CD14-positive monocyte (primary cell): Measurements from ENCODE around the gene TUBB6. TPM values are rescaled to one million over a fixed set of nuclear protein-coding genes. Genes with fewer than 3 reads are reported as not detected.
A peak's percentile ranks its signal among the peaks of the same experiment; 100 is the strongest.

Source experiments
- DNase-seq, 3 donors: peaks; one replicate each; pipeline ENCODE4 v3.0.0-alpha.2; 2011 to 2022
- H2AFZ ChIP-seq: 2 replicates; pipeline ENCODE4 v1.6.0; 2012; ENCODE audit warnings: mild to moderate bottlenecking, low read depth, low read length, inconsistent platforms; ENCODE audit not compliant: insufficient read depth, poor library complexity, severe bottlenecking
- H3K27ac ChIP-seq, 2 donors: 1 replicate in 1 of 2; 2 replicates in 1 of 2; pipeline ENCODE4 v1.5.1; 2012 to 2013; ENCODE audit warnings: low read length in 2 of 2, control low read depth in 1 of 2, inconsistent platforms in 1 of 2, low read depth in 1 of 2, mild to moderate bottlenecking in 1 of 2
- H3K27me3 ChIP-seq, 2 donors: one replicate each; pipeline versions ENCODE4 v1.6.0 to v1.6.1; 2011 to 2013; ENCODE audit warnings: low read length in 2 of 2; ENCODE audit not compliant: control insufficient read depth in 2 of 2, insufficient read depth in 2 of 2
- H3K36me3 ChIP-seq, 2 donors: replicated peaks in 1 of 2; 1 replicate in 1 of 2; 2 replicates in 1 of 2; pipeline versions ENCODE4 v1.5.1 to v1.6.1; 2012 to 2013; ENCODE audit warnings: low read length in 2 of 2, control low read depth in 1 of 2, inconsistent platforms in 1 of 2, mild to moderate bottlenecking in 1 of 2; ENCODE audit not compliant: insufficient read depth in 2 of 2, control insufficient read depth in 1 of 2
- H3K4me1 ChIP-seq, 2 donors: 1 replicate in 1 of 2; 2 replicates in 1 of 2; pipeline versions ENCODE4 v1.5.1 to v1.6.1; 2012 to 2013; ENCODE audit warnings: low read length in 2 of 2, control low read depth in 1 of 2, inconsistent platforms in 1 of 2, mild to moderate bottlenecking in 1 of 2, moderate library complexity in 1 of 2; ENCODE audit not compliant: insufficient read depth in 2 of 2, control insufficient read depth in 1 of 2
- H3K4me2 ChIP-seq: replicated peaks from 2 replicates; pipeline ENCODE3; 2012; ENCODE audit warnings: low read length, moderate library complexity, mild to moderate bottlenecking; ENCODE audit not compliant: poor library complexity, severe bottlenecking; ENCODE audit errors: extremely low read depth
- H3K4me3 ChIP-seq, 3 experiments: fragments of 200-600 bp in 1 of 3; sonication (generic) in 1 of 3; replicated peaks in 1 of 3; 1 replicate in 2 of 3; 2 replicates in 1 of 3; pipeline ENCODE4 v1.5.1; 2011 to 2013; ENCODE audit warnings: low read length in 3 of 3, mild to moderate bottlenecking in 3 of 3, control low read depth in 2 of 3, low read depth in 2 of 3, inconsistent platforms in 1 of 3, moderate library complexity in 1 of 3
- H3K79me2 ChIP-seq: 2 replicates; pipeline ENCODE4 v1.6.0; 2012; ENCODE audit warnings: mild to moderate bottlenecking, control low read depth, inconsistent platforms, low read length, moderate library complexity; ENCODE audit not compliant: insufficient read depth
- H3K9ac ChIP-seq: 2 replicates; pipeline ENCODE4 v1.6.0; 2017; ENCODE audit warnings: low read length, mild to moderate bottlenecking; ENCODE audit not compliant: insufficient read depth, poor library complexity, severe bottlenecking
- H3K9me3 ChIP-seq, 2 donors: replicated peaks in 1 of 2; 1 replicate in 1 of 2; 2 replicates in 1 of 2; pipeline versions ENCODE4 v1.5.1 to v1.6.1; 2012 to 2013; ENCODE audit warnings: low read length in 2 of 2, control low read depth in 1 of 2; ENCODE audit not compliant: control insufficient read depth in 1 of 2, insufficient read depth in 1 of 2
- H4K20me1 ChIP-seq: 2 replicates; pipeline ENCODE4 v1.6.0; 2012; ENCODE audit warnings: mild to moderate bottlenecking, low read length, control low read depth, moderate library complexity; ENCODE audit not compliant: insufficient read depth
- H3K27ac Mint-ChIP-seq, 7 donors: one replicate each; pipeline ENCODE4 v1.8.0; 2020; ENCODE audit warnings: mild to moderate bottlenecking in 7 of 7, mixed read lengths in 7 of 7, moderate library complexity in 6 of 7, inconsistent platforms in 2 of 7
- H3K27me3 Mint-ChIP-seq, 3 donors: one replicate each; pipeline ENCODE4 v1.8.0; 2021 to 2022; ENCODE audit warnings: low read depth in 3 of 3, mild to moderate bottlenecking in 3 of 3, mixed read lengths in 3 of 3, moderate library complexity in 3 of 3, inconsistent platforms in 1 of 3
- H3K36me3 Mint-ChIP-seq, 2 donors: one replicate each; pipeline ENCODE4 v1.8.0; 2020; ENCODE audit warnings: mixed read lengths in 2 of 2, inconsistent platforms in 1 of 2, mild to moderate bottlenecking in 1 of 2
- H3K4me1 Mint-ChIP-seq: one replicate; pipeline ENCODE4 v1.8.0; 2020; ENCODE audit warnings: mild to moderate bottlenecking, mixed read lengths
- H3K4me3 Mint-ChIP-seq, 2 donors: one replicate each; pipeline ENCODE4 v1.8.0; 2020; ENCODE audit warnings: mild to moderate bottlenecking in 2 of 2, mixed read lengths in 2 of 2, moderate library complexity in 1 of 2
- H3K9me3 Mint-ChIP-seq, 7 donors: one replicate each; pipeline ENCODE4 v1.8.0; 2020 to 2022; ENCODE audit warnings: mixed read lengths in 7 of 7, mild to moderate bottlenecking in 6 of 7, moderate library complexity in 6 of 7, inconsistent platforms in 2 of 7
- CTCF ChIP-seq: fragments of 200-600 bp; IDR thresholded peaks from one replicate; pipeline ENCODE4 v1.8.0; 2022; ENCODE audit warnings: antibody characterized with exemption, mild to moderate bottlenecking
- WGBS: methylation state at CpG from one replicate; pipeline ENCODE4 v1.1.5; 2013; ENCODE audit warnings: missing lambda C conversion rate; ENCODE audit not compliant: insufficient coverage; 5-methylcytosine and 5-hydroxymethylcytosine counted together
- intact Hi-C, 2 donors: fragments of 100-400 bp; cut with micrococcal nuclease; formaldehyde crosslinking; loops; one replicate each; pipeline versions ENCODE4 v1.15.0 to v1.15.1; 2023
- polyA plus RNA-seq, 3 donors: library from polyadenylated mRNA; depleted of rRNA in 1 of 3; unstranded in 2 of 3; stranded (reverse) in 1 of 3; fragments of 300-500 nt in 2 of 3; fragments of >200 nt in 1 of 3; fragmentation: Illumina TruSeq in 2 of 3; gene quantifications; 1 replicate in 2 of 3; 2 replicates in 1 of 3; pipeline ENCODE4 v1.2.3, GENCODE V29; 2012 to 2021

The TUBB6 gene
- polyA plus RNA-seq, 3 donors: 15.8 to 34.9 (median 27.6) TPM

- Mint-ChIP-seq H3K4me1 (peaks cover 13% of the 10 kb centered on the region), H3K4me3 (peak overlapping the region in 1 of 2 donors; percentile 91), H3K9me3 (peaks cover 0 to 11% (median 3%) of the 10 kb centered on the region in 7 donors), H3K27me3 (peaks cover 40 to 59% (median 49%) of the 10 kb centered on the region in 3 donors), H3K27ac (no peak overlapping the region), H3K36me3 (peaks cover 0 to 4% of the 10 kb centered on the region in 2 donors)
- H3K4me2 ChIP-seq: peak overlapping the region; percentile 37
- DNase-seq: no peak
- no peak overlapping the region for H3K27ac ChIP-seq
- H4K20me1 ChIP-seq: no peaks in the 10 kb centered on the region
- H3K79me2 ChIP-seq: no peaks in the 10 kb centered on the region
- H2AFZ ChIP-seq: peak overlapping the region; percentile 40
- WGBS: 6% methylated on average over 7 of the region's 10 CpGs
- no peak overlapping the region for H3K9ac ChIP-seq
- TF ChIP-seq CTCF: no peak
- peaks cover 7 to 12% of the 10 kb centered on the region in 2 donors for H3K4me1 ChIP-seq
- H3K36me3 ChIP-seq: no peaks in the 10 kb centered on the region
- H3K4me3 ChIP-seq: peak overlapping the region in 1 of 3 experiments; percentile 42
- intact Hi-C loops: no loop called here
- peaks cover 21 to 44% of the 10 kb centered on the region in 2 donors for H3K27me3 ChIP-seq
- no peaks in the 10 kb centered on the region for H3K9me3 ChIP-seq
Measured at GRCh38 chr18:12288403-12288755, 19.7 kb upstream of the TUBB6 start.

- Mint-ChIP-seq H3K9me3 (peaks cover 0 to 11% (median 3%) of the 10 kb centered on the region in 7 donors), H3K27ac (no peak overlapping the region), H3K36me3 (peaks cover 0 to 4% of the 10 kb centered on the region in 2 donors), H3K27me3 (peaks cover 35 to 53% (median 46%) of the 10 kb centered on the region in 3 donors), H3K4me3 (no peak overlapping the region), H3K4me1 (peaks cover 13% of the 10 kb centered on the region)
- 17% methylated on average over 1 of the region's 2 CpGs for WGBS
- Histone ChIP-seq H3K4me3 (no peak overlapping the region), H3K4me1 (peaks cover 7 to 12% of the 10 kb centered on the region in 2 donors), H3K9me3 (no peaks in the 10 kb centered on the region), H3K36me3 (no peaks in the 10 kb centered on the region), H4K20me1 (no peaks in the 10 kb centered on the region), H3K27ac (no peak overlapping the region), H2AFZ (no peak overlapping the region), H3K9ac (no peak overlapping the region), H3K4me2 (no peak overlapping the region), H3K79me2 (no peaks in the 10 kb centered on the region), H3K27me3 (peaks cover 21 to 38% of the 10 kb centered on the region in 2 donors)
- TF ChIP-seq CTCF: no peak
- intact Hi-C loops: no loop called here
- no peak for DNase-seq
Measured at GRCh38 chr18:12290086-12290485, 18.0 kb upstream of the TUBB6 start.
